Naive thymus-derived CD8-positive, alpha-beta T cell (primary cell): ENCODE data around the gene DNAJB6. TPM values are rescaled to one million over a fixed set of nuclear protein-coding genes. Genes with fewer than 3 reads are reported as not detected.

Source experiments
- ATAC-seq, 2 donors: fragments of 150-1000 bp; cut with Tn5 transposase in 1 of 2; sonication (Bioruptor Pico), chemical (Tn5 transposase) in 1 of 2; 1 replicate in 1 of 2; 2 replicates in 1 of 2; pipeline ENCODE4 v1.10.0; 2021; ENCODE audit warnings: mild to moderate bottlenecking in 2 of 2, moderate library complexity in 2 of 2
- POLR2A ChIA-PET: fragments of 350-600 bp; sonication (Branson Sonifier 250); formaldehyde crosslinking; loops from one replicate; lab custom pipeline; 2021; ENCODE audit warnings: antibody characterized with exemption; lab: Charles Lee
- DNase-seq, 10 donors: peaks; one replicate each; pipeline versions ENCODE4 v3.0.0 to v3.0.0-alpha.2; 2020 to 2022
- H3K27ac Mint-ChIP-seq, 10 donors: one replicate each; pipeline ENCODE4 v1.8.0; 2020 to 2022; ENCODE audit warnings: mild to moderate bottlenecking in 10 of 10, mixed read lengths in 10 of 10, moderate library complexity in 4 of 10, inconsistent platforms in 1 of 10
- H3K27me3 Mint-ChIP-seq, 5 donors: one replicate each; pipeline ENCODE4 v1.8.0; 2021 to 2022; ENCODE audit warnings: mixed read lengths in 5 of 5
- H3K36me3 Mint-ChIP-seq, 3 donors: one replicate each; pipeline ENCODE4 v1.8.0; 2020 to 2022; ENCODE audit warnings: mixed read lengths in 3 of 3, mild to moderate bottlenecking in 2 of 3, inconsistent platforms in 1 of 3
- H3K4me1 Mint-ChIP-seq, 4 donors: one replicate each; pipeline ENCODE4 v1.8.0; 2021 to 2022; ENCODE audit warnings: mixed read lengths in 4 of 4
- H3K4me3 Mint-ChIP-seq, 10 donors: one replicate each; pipeline ENCODE4 v1.8.0; 2020 to 2022; ENCODE audit warnings: mild to moderate bottlenecking in 10 of 10, mixed read lengths in 10 of 10, moderate library complexity in 6 of 10, inconsistent platforms in 1 of 10
- H3K9me3 Mint-ChIP-seq, 9 donors: one replicate each; pipeline ENCODE4 v1.8.0; 2020 to 2022; ENCODE audit warnings: mixed read lengths in 9 of 9, mild to moderate bottlenecking in 3 of 9, inconsistent platforms in 1 of 9, moderate library complexity in 1 of 9
- polyA plus RNA-seq, 3 donors: library from polyadenylated mRNA; unstranded; fragments of 300-500 nt; fragmentation: Illumina TruSeq; gene quantifications; one replicate each; pipeline ENCODE4 v1.2.3, GENCODE V29; 2021
- total RNA-seq, 8 experiments: library from RNA in 2 of 8; stranded (reverse) in 2 of 8; gene quantifications; one replicate each; pipeline ENCODE4 v1.2.3 and lab custom pipeline; 2021 to 2026

The DNAJB6 gene
- total and polyA plus RNA-seq, 5 experiments from 2014 or later = 112 to 159 (median 115) TPM

- ATAC-seq (no peak), DNase-seq (no peak)
- Mint-ChIP-seq H3K27ac (peak overlapping the region in 3 of 10 donors; percentile 43 to 74 (median 57)), H3K4me1 (peaks cover 15 to 46% (median 35%) of the 10 kb centered on the region in 4 donors), H3K36me3 (peaks cover 0 to 36% (median 0%) of the 10 kb centered on the region in 3 donors), H3K4me3 (peak overlapping the region in 1 of 10 donors; percentile 29), H3K27me3 (no peaks in the 10 kb centered on the region), H3K9me3 (no peaks in the 10 kb centered on the region)
- POLR2A ChIA-PET = no interaction called here
These were observed 55.6 kb downstream of the DNAJB6 start for GRCh38 chr7:157392256-157393037.

DNA sequence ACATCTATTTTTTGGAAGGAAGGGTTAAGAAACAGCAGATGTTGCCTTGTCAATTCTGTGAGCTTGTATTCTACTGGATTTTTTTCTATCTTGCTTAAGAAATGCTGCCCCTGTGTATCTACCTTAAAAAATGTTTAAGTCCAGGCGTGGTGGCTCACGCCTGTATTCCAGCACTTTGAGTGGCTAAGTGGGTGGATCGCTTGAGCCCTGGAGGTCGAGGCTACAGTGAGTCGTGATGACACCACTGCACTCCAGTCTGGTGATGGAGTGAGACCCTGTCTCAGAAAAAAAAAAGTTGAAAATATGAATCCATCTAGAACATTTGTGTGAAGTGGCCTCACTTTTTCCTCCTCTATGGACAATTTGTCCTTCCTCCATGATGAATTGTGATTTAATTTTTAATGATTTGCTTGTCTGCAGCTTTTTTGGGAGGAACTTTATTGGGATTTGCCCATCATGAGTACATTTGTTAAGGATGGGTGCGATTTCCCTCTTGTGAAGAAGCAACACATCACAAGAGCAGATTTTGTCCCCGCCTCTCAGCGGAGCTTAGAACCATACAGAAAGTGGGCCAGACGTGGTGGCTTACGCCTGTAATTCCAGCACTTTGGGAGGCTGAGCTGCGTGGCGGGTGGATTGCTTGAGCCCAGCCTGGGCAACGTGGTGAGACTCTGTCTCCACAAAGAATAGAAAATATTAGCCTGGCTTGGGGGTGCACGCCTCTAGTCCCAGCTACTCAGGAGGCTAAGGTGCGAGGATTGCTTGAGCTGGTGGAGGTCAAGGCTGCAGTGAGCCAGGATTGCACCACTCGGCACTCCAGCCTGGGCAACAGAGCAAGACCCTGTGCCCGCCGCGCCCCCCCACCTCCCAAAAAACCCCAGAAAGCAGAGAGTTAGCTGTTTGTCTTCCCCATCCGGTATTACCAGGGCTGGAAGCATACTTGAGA, 57.7 kb downstream of the DNAJB6 start:
- Mint-ChIP-seq H3K36me3 (peaks cover 0 to 44% (median 0%) of the 10 kb centered on the region in 3 donors), H3K4me3 (no peak overlapping the region), H3K27ac (peak overlapping the region in 3 of 10 donors; percentile 7 to 55 (median 20)), H3K27me3 (no peaks in the 10 kb centered on the region), H3K4me1 (peaks cover 23 to 50% (median 36%) of the 10 kb centered on the region in 4 donors), H3K9me3 (no peaks in the 10 kb centered on the region)
- POLR2A ChIA-PET = interaction anchor here (0.7 to 1.4 kb wide), 2 partner anchors 11 to 222 kb away, joined by 4 to 5 read pairs; no protein-coding TSS in a partner anchor
- no peak for DNase-seq
- ATAC-seq = no peak

- DNase-seq (no peak), ATAC-seq (no peak)
- Mint-ChIP-seq H3K27me3 (no peaks in the 10 kb centered on the region), H3K36me3 (peaks cover 0 to 46% (median 0%) of the 10 kb centered on the region in 3 donors), H3K4me3 (peak overlapping the region in 1 of 10 donors; percentile 24), H3K27ac (peak overlapping the region in 1 of 10 donors; percentile 48), H3K9me3 (no peaks in the 10 kb centered on the region), H3K4me1 (peaks cover 17 to 43% (median 29%) of the 10 kb centered on the region in 4 donors)
- POLR2A ChIA-PET = interaction anchor here (0.7 kb wide), 1 partner anchor 222 kb away, joined by 5 read pairs; no protein-coding TSS in a partner anchor
These were observed 58.4 kb downstream of the DNAJB6 start for GRCh38 chr7:157395206-157395605.

- H3K4me3 Mint-ChIP-seq = no peak overlapping the region
- DNase-seq = no peak
- H3K4me1 Mint-ChIP-seq = peaks cover 12 to 33% (median 26%) of the 10 kb centered on the region in 4 donors
- peaks cover 0 to 51% (median 7%) of the 10 kb centered on the region in 3 donors for H3K36me3 Mint-ChIP-seq
- H3K9me3 Mint-ChIP-seq = no peaks in the 10 kb centered on the region
- POLR2A ChIA-PET = interaction anchor here (1.0 to 1.6 kb wide), 2 partner anchors 8 to 10 kb away, joined by 3 to 4 read pairs; no protein-coding TSS in a partner anchor
- no peak overlapping the region for H3K27ac Mint-ChIP-seq
- no peak for ATAC-seq
- no peaks in the 10 kb centered on the region for H3K27me3 Mint-ChIP-seq
These were observed 59.7 kb downstream of the DNAJB6 start for GRCh38 chr7:157396316-157397035.

- no peak for DNase-seq
- Mint-ChIP-seq H3K4me1 (peaks cover 12 to 28% (median 23%) of the 10 kb centered on the region in 4 donors), H3K27me3 (no peaks in the 10 kb centered on the region), H3K4me3 (no peak overlapping the region), H3K27ac (peak overlapping the region in 3 of 10 donors; percentile 37 to 74 (median 47)), H3K9me3 (no peaks in the 10 kb centered on the region), H3K36me3 (peaks cover 0 to 50% (median 7%) of the 10 kb centered on the region in 3 donors)
- POLR2A ChIA-PET = interaction anchor here (1.0 to 1.6 kb wide), 2 partner anchors 9 kb away, joined by 3 to 4 read pairs; no protein-coding TSS in a partner anchor
- no peak for ATAC-seq
These were observed 60.4 kb downstream of the DNAJB6 start for GRCh38 chr7:157397036-157397720.

GRCh38 chr7:157397731-157398691, 61.2 kb downstream of the DNAJB6 start:
- peaks cover 12 to 26% (median 22%) of the 10 kb centered on the region in 4 donors for H3K4me1 Mint-ChIP-seq
- DNase-seq = peak in 2 of 10 donors; percentile 8 to 19
- H3K27ac Mint-ChIP-seq = peak overlapping the region in 5 of 10 donors; percentile 37 to 74 (median 52)
- no peaks in the 10 kb centered on the region for H3K9me3 Mint-ChIP-seq
- H3K36me3 Mint-ChIP-seq = peaks cover 0 to 49% (median 7%) of the 10 kb centered on the region in 3 donors
- ATAC-seq = peak in 1 of 2 donors; percentile 42
- H3K4me3 Mint-ChIP-seq = no peak overlapping the region
- no peaks in the 10 kb centered on the region for H3K27me3 Mint-ChIP-seq
- POLR2A ChIA-PET = interaction anchor here (1.6 kb wide), 1 partner anchor 8 kb away, joined by 4 read pairs; no protein-coding TSS in a partner anchor

- H3K9me3 Mint-ChIP-seq = no peaks in the 10 kb centered on the region
- H3K36me3 Mint-ChIP-seq = peaks cover 0 to 47% (median 7%) of the 10 kb centered on the region in 3 donors
- H3K4me1 Mint-ChIP-seq = peaks cover 12 to 32% (median 25%) of the 10 kb centered on the region in 4 donors
- no peak overlapping the region for H3K4me3 Mint-ChIP-seq
- H3K27me3 Mint-ChIP-seq = no peaks in the 10 kb centered on the region
- peak overlapping the region in 2 of 10 donors; percentile 25 to 47 for H3K27ac Mint-ChIP-seq
- DNase-seq = no peak
- POLR2A ChIA-PET = no interaction called here
- no peak for ATAC-seq
These were observed 62.4 kb downstream of the DNAJB6 start for GRCh38 chr7:157399086-157399687.

DNA sequence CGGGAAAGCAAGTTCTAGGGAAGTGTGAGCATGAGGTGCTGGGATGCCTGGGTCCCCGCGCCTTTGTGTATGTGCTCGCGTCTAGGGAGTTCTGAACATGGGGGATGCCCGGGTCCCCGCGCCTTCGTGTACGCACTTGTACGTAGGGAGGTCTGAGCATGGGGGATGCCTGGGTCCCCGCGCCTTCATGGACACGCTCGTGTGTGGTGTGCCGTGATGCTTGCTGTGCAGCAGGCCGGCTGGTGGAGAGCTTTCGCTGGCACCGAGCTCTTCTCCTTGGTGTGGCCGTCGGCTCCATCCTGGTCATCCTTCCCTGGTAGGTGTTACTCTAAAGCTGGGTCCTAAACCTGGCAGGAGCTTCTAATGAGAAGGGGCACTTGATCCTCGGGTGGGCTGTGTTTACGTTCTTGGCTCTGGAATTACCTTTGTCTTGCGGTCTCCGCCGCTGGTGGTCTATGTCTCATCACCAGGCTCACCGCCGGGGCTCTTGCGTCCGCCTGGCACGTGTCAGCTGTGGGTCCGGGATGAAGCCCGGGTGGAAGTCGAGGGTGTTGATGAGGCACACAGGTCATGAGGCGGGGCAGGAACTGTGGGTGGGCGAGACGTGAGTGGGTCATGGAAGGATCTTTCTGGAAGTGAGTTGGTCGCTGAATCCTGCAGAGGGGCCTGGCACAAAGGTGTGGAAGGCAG, 63.5 kb downstream of the DNAJB6 start:
- POLR2A ChIA-PET = no interaction called here
- ATAC-seq (no peak), DNase-seq (peak in 1 of 10 donors; percentile 60)
- Mint-ChIP-seq H3K4me1 (peaks cover 18 to 38% (median 31%) of the 10 kb centered on the region in 4 donors), H3K27ac (peak overlapping the region in 1 of 10 donors; percentile 49), H3K9me3 (no peaks in the 10 kb centered on the region), H3K27me3 (no peaks in the 10 kb centered on the region), H3K4me3 (no peak overlapping the region), H3K36me3 (peaks cover 0 to 43% (median 7%) of the 10 kb centered on the region in 3 donors)

- H3K27me3 Mint-ChIP-seq = no peaks in the 10 kb centered on the region
- H3K36me3 Mint-ChIP-seq = peaks cover 0 to 43% (median 7%) of the 10 kb centered on the region in 3 donors
- no peaks in the 10 kb centered on the region for H3K9me3 Mint-ChIP-seq
- ATAC-seq = no peak
- POLR2A ChIA-PET = no interaction called here
- peak overlapping the region in 1 of 10 donors; percentile 29 for H3K4me3 Mint-ChIP-seq
- H3K27ac Mint-ChIP-seq = peak overlapping the region in 2 of 10 donors; percentile 47 to 56
- peaks cover 18 to 38% (median 30%) of the 10 kb centered on the region in 4 donors for H3K4me1 Mint-ChIP-seq
- peak in 1 of 10 donors; percentile 35 for DNase-seq
These were observed 65.0 kb downstream of the DNAJB6 start for GRCh38 chr7:157401567-157402387.
